H1 (cell line): ENCODE results near the gene COQ7. TPM values are rescaled to one million over a fixed set of nuclear protein-coding genes. Genes with fewer than 3 reads are reported as not detected.

Experiments
- CTCF ChIA-PET: fragments of 300-600 bp; sonication (Branson Sonifier 250); formaldehyde crosslinking; loops from one replicate; lab custom pipeline; 2021; ENCODE audit not compliant: partially characterized antibody; lab: Charles Lee
- POLR2A ChIA-PET: fragments of 300-600 bp; sonication (Branson Sonifier 250); formaldehyde crosslinking; loops from one replicate; lab custom pipeline; 2021; ENCODE audit warnings: inconsistent platforms; ENCODE audit not compliant: partially characterized antibody; lab: Charles Lee
- DNase-seq, 2 experiments: peaks; one replicate each; pipeline versions ENCODE4 v3.0.0 to v3.0.0-alpha.2; 2010 to 2022; ENCODE audit warnings: low spot score in 2 of 2, low read depth in 1 of 2, mixed read lengths in 1 of 2
- FAIRE-seq: peaks from 2 replicates; lab custom pipeline; 2011; peaks lifted over from hg19 to GRCh38; lab: Jason Lieb, UNC
- H2AFZ ChIP-seq: 2 replicates; pipeline ENCODE4 v1.8.1; 2012; ENCODE audit warnings: low read length, inconsistent platforms
- H2AK5ac ChIP-seq: 2 replicates; pipeline ENCODE4 v1.6.1; 2013; ENCODE audit warnings: low read depth, low read length
- H2BK120ac ChIP-seq: replicated peaks from 2 replicates; pipeline ENCODE3; 2013; ENCODE audit warnings: low read depth, low read length, inconsistent platforms
- H2BK12ac ChIP-seq: 2 replicates; pipeline ENCODE4 v1.6.1; 2013; ENCODE audit warnings: low read depth, low read length
- H2BK15ac ChIP-seq: 2 replicates; pipeline ENCODE4 v1.6.1; 2013; ENCODE audit warnings: low read length
- H2BK20ac ChIP-seq: 2 replicates; pipeline ENCODE4 v1.6.1; 2013; ENCODE audit warnings: low read length
- H2BK5ac ChIP-seq: 2 replicates; pipeline ENCODE4 v1.6.1; 2013; ENCODE audit warnings: low read depth, low read length
- H3K14ac ChIP-seq: 2 replicates; pipeline ENCODE4 v1.6.1; 2013; ENCODE audit warnings: inconsistent platforms; ENCODE audit not compliant: insufficient read length
- H3K18ac ChIP-seq: 2 replicates; pipeline ENCODE4 v1.6.1; 2013; ENCODE audit warnings: low read length; ENCODE audit errors: extremely low read depth
- H3K23ac ChIP-seq: 2 replicates; pipeline ENCODE4 v1.6.1; 2013; ENCODE audit warnings: inconsistent platforms; ENCODE audit not compliant: insufficient read length
- H3K23me2 ChIP-seq: 2 replicates; pipeline ENCODE4 v1.6.1; 2013; ENCODE audit warnings: low read depth, low read length
- H3K27ac ChIP-seq: 2 replicates; pipeline ENCODE4 v1.6.1; 2011; ENCODE audit warnings: low read depth, low read length, inconsistent platforms
- H3K27me3 ChIP-seq, 4 experiments: replicated peaks in 1 of 4; 1 replicate in 1 of 4; 2 replicates in 3 of 4; pipeline versions ENCODE4 v1.6.1 to v1.8.1; 2011 to 2013; ENCODE audit warnings: low read length in 3 of 4, mild to moderate bottlenecking in 3 of 4, inconsistent platforms in 2 of 4, mixed read lengths in 2 of 4, moderate library complexity in 1 of 4; ENCODE audit not compliant: control insufficient read depth in 3 of 4, insufficient read depth in 3 of 4; ENCODE audit errors: extremely low read depth in 1 of 4
- H3K36me3 ChIP-seq, 4 experiments: 2 replicates each; pipeline versions ENCODE4 v1.6.1 to v1.8.1; 2011 to 2013; ENCODE audit warnings: mild to moderate bottlenecking in 4 of 4, low read length in 3 of 4, moderate library complexity in 2 of 4, control low read depth in 1 of 4, inconsistent platforms in 1 of 4; ENCODE audit not compliant: insufficient read depth in 4 of 4, control insufficient read depth in 2 of 4
- H3K4ac ChIP-seq: replicated peaks from 2 replicates; pipeline ENCODE3; 2013; ENCODE audit warnings: low read length, low read depth, mixed read lengths, inconsistent platforms; ENCODE audit not compliant: insufficient read length
- H3K4me1 ChIP-seq, 4 experiments: replicated peaks in 1 of 4; 1 replicate in 1 of 4; 2 replicates in 3 of 4; pipeline versions ENCODE4 v1.6.1 to v1.8.1; 2011 to 2013; ENCODE audit warnings: low read length in 3 of 4, inconsistent platforms in 2 of 4, mixed read lengths in 1 of 4; ENCODE audit not compliant: insufficient read depth in 4 of 4, control insufficient read depth in 3 of 4
- H3K4me2 ChIP-seq, 2 experiments: 2 replicates each; pipeline versions ENCODE4 v1.6.1 to v1.8.1; 2011 to 2013; ENCODE audit warnings: low read depth in 2 of 2, low read length in 2 of 2, control low read depth in 1 of 2, inconsistent platforms in 1 of 2, mild to moderate bottlenecking in 1 of 2; ENCODE audit not compliant: insufficient read depth in 1 of 2
- H3K4me3 ChIP-seq, 4 experiments: fragments of 200-600, 300-600 bp in 1 of 4; sonication (generic), shearing (Covaris generic), sonication (Bioruptor Twin) in 1 of 4; 2 replicates each; pipeline versions ENCODE4 v1.5.1 to v1.8.1; 2011 to 2016; ENCODE audit warnings: low read length in 4 of 4, low read depth in 3 of 4, control low read depth in 2 of 4, inconsistent platforms in 2 of 4, mild to moderate bottlenecking in 2 of 4, mixed read lengths in 1 of 4, moderate library complexity in 1 of 4; ENCODE audit not compliant: insufficient read depth in 2 of 4; ENCODE audit errors: extremely low read depth in 1 of 4
- H3K56ac ChIP-seq: replicated peaks from 2 replicates; pipeline ENCODE3; 2013; ENCODE audit warnings: low read depth, mild to moderate bottlenecking, mixed read lengths, low read length, inconsistent platforms; ENCODE audit not compliant: insufficient read length
- H3K79me1 ChIP-seq: 2 replicates; pipeline ENCODE4 v1.6.1; 2013; ENCODE audit warnings: low read depth, low read length, control low read depth
- H3K79me2 ChIP-seq, 2 experiments: 2 replicates each; pipeline versions ENCODE4 v1.6.1 to v1.8.1; 2012 to 2013; ENCODE audit warnings: low read length in 2 of 2, mild to moderate bottlenecking in 2 of 2, inconsistent platforms in 1 of 2; ENCODE audit not compliant: insufficient read depth in 2 of 2, control insufficient read depth in 1 of 2
- H3K9ac ChIP-seq, 4 experiments: replicated peaks in 1 of 4; 1 replicate in 1 of 4; 2 replicates in 3 of 4; pipeline versions ENCODE4 v1.6.1 to v1.8.1; 2011 to 2013; ENCODE audit warnings: low read depth in 3 of 4, low read length in 3 of 4, control low read depth in 2 of 4, mild to moderate bottlenecking in 2 of 4, moderate library complexity in 2 of 4, inconsistent platforms in 1 of 4; ENCODE audit errors: extremely low read depth in 1 of 4
- H3K9me3 ChIP-seq, 2 experiments: 2 replicates each; pipeline versions ENCODE4 v1.6.1 to v1.8.1; 2012 to 2013; ENCODE audit warnings: mild to moderate bottlenecking in 2 of 2, moderate library complexity in 2 of 2, control low read depth in 1 of 2, inconsistent platforms in 1 of 2, low read depth in 1 of 2, low read length in 1 of 2, mixed read lengths in 1 of 2; ENCODE audit not compliant: insufficient read depth in 2 of 2
- H4K20me1 ChIP-seq, 2 experiments: replicated peaks in 1 of 2; 2 replicates each; pipeline versions ENCODE3 to v1.8.1; 2011 to 2013; ENCODE audit warnings: inconsistent platforms in 2 of 2, low read length in 2 of 2, mild to moderate bottlenecking in 1 of 2; ENCODE audit not compliant: insufficient read depth in 2 of 2, control insufficient read depth in 1 of 2
- H4K5ac ChIP-seq: 2 replicates; pipeline ENCODE4 v1.6.1; 2013; ENCODE audit warnings: low read length, low read depth, mixed read lengths, inconsistent platforms; ENCODE audit not compliant: insufficient read length
- H4K8ac ChIP-seq: 2 replicates; pipeline ENCODE4 v1.8.0; 2013; ENCODE audit warnings: mild to moderate bottlenecking, moderate library complexity, low read length, inconsistent platforms; ENCODE audit not compliant: insufficient read depth; ENCODE audit errors: extremely low read depth
- H4K91ac ChIP-seq: replicated peaks from 2 replicates; pipeline ENCODE3; 2013; ENCODE audit warnings: low read length, mixed read lengths, inconsistent platforms; ENCODE audit not compliant: insufficient read length
- BRCA1 ChIP-seq: IDR thresholded peaks from 2 replicates; pipeline ENCODE4 v1.6.1; 2012; ENCODE audit warnings: low read depth, low read length, improper control_type of control experiment
- CBX8 ChIP-seq: fragments of 300-800, 300-1000 bp; sonication (generic); IDR thresholded peaks from 2 replicates; pipeline ENCODE4 v1.7.1; 2016; ENCODE audit warnings: low read depth, low read length, borderline replicate concordance
- CHD1 ChIP-seq: IDR thresholded peaks from 2 replicates; pipeline ENCODE4 v1.6.1; 2012; ENCODE audit warnings: low read depth, low read length, improper control_type of control experiment
- CTCF ChIP-seq, 3 experiments: IDR thresholded peaks; 1 replicate in 2 of 3; 2 replicates in 1 of 3; pipeline versions ENCODE4 v1.5.1 to v1.6.1; 2011; ENCODE audit warnings: low read length in 3 of 3, mild to moderate bottlenecking in 3 of 3, inconsistent platforms in 2 of 3, low read depth in 1 of 3, moderate library complexity in 1 of 3; ENCODE audit not compliant: insufficient read depth in 1 of 3; ENCODE audit errors: control extremely low read depth in 1 of 3
- EZH2 ChIP-seq: fragments of 200-600 bp; sonication (generic); IDR thresholded peaks from 2 replicates; pipeline ENCODE4 v1.7.1; 2012; ENCODE audit warnings: low read depth, mild to moderate bottlenecking, moderate library complexity, low read length, inconsistent platforms; ENCODE audit not compliant: severe bottlenecking
- KDM5A ChIP-seq: fragments of 200-600 bp; IDR thresholded peaks from 2 replicates; pipeline ENCODE4 v1.7.1; 2012; ENCODE audit warnings: mild to moderate bottlenecking, low read length, inconsistent platforms, mixed read lengths
- NANOG ChIP-seq: IDR thresholded peaks from 2 replicates; pipeline ENCODE4 v1.6.1; 2011; ENCODE audit warnings: low read length, low read depth, mild to moderate bottlenecking, inconsistent platforms; ENCODE audit not compliant: insufficient read depth, poor library complexity, severe bottlenecking
- POLR2AphosphoS5 ChIP-seq: IDR thresholded peaks from 2 replicates; pipeline ENCODE4 v1.6.1; 2011; ENCODE audit warnings: low read depth, low read length
- SIX5 ChIP-seq: IDR thresholded peaks from 2 replicates; pipeline ENCODE4 v1.6.1; 2011; ENCODE audit warnings: mild to moderate bottlenecking, low read depth, low read length
- SP1 ChIP-seq: IDR thresholded peaks from 2 replicates; pipeline ENCODE4 v1.6.1; 2011; ENCODE audit warnings: low read depth, low read length
- SP2 ChIP-seq: IDR thresholded peaks from 2 replicates; pipeline ENCODE4 v1.6.1; 2012; ENCODE audit warnings: mild to moderate bottlenecking, low read length, inconsistent platforms
- YY1 ChIP-seq: IDR thresholded peaks from 2 replicates; pipeline ENCODE4 v1.6.1; 2011; ENCODE audit warnings: low read depth, mild to moderate bottlenecking, low read length
- WGBS, 2 experiments: shearing (Covaris generic) in 1 of 2; methylation state at CpG; one replicate each; pipeline versions ENCODE4 v1.1.6 to v1.1.7; 2013 to 2015; ENCODE audit warnings: low lambda C conversion rate in 2 of 2, mixed read lengths in 2 of 2, inconsistent platforms in 1 of 2, low coverage in 1 of 2, missing lambda C conversion rate in 1 of 2; ENCODE audit not compliant: insufficient replicate concordance in 2 of 2, insufficient coverage in 1 of 2, insufficient read length in 1 of 2; ENCODE audit errors: extremely low coverage in 1 of 2, missing lambda C conversion rate in 1 of 2; 5-methylcytosine and 5-hydroxymethylcytosine counted together
- polyA plus RNA-seq, 7 experiments: library from polyadenylated mRNA; depleted of rRNA in 3 of 7; stranded (reverse) in 5 of 7; unstranded in 2 of 7; fragments of >200 nt in 5 of 7; fragments of 200-250 nt in 2 of 7; gene quantifications; 1 replicate in 5 of 7; 2 replicates in 1 of 7; 4 replicates in 1 of 7; pipeline versions ENCODE4 v1.2.1 to v1.2.3, GENCODE V29; 2011 to 2013; ENCODE audit warnings: missing spikeins in 2 of 7, mixed read lengths in 2 of 7
- total RNA-seq: library from RNA; stranded (reverse); fragmentation: NEBNext Ultra II Directional; extraction: Animal tissue kit (Norgen Biotek cat#: 25700); gene quantifications from 2 replicates; pipeline ENCODE4 v1.2.1, GENCODE V29; 2021

The COQ7 gene
- total and polyA plus RNA-seq, 2 of the 8 experiments (the other 6 are each of a cell fraction or from before 2014, with no cell fraction given) = 7.1 to 15.2 TPM

- no peak overlapping the region for H4K8ac ChIP-seq
- no peaks in the 10 kb centered on the region for H3K79me1 ChIP-seq
- no peaks in the 10 kb centered on the region for H3K9me3 ChIP-seq
- H3K79me2 ChIP-seq = peaks cover 0 to 3% of the 10 kb centered on the region in 2 experiments; a peak in 2 of 4 replicates
- no peak overlapping the region for H2BK20ac ChIP-seq
- no peaks in the 10 kb centered on the region for H3K27me3 ChIP-seq
- no peak overlapping the region for H3K56ac ChIP-seq
- FAIRE-seq (no peak), DNase-seq (no peak)
- H3K4ac ChIP-seq = no peak overlapping the region
- H3K4me2 ChIP-seq = no peak overlapping the region
- H3K4me1 ChIP-seq = no peaks in the 10 kb centered on the region
- no peak overlapping the region for H3K14ac ChIP-seq
- no peak overlapping the region for H3K4me3 ChIP-seq
- CTCF ChIA-PET = interaction anchor here (0.9 to 2.3 kb wide), 5 partner anchors 8 to 92 kb away, joined by 3 to 9 read pairs (median 6); partner anchors contain the start of gene TMC7
- H2BK12ac ChIP-seq = no peak overlapping the region
- H2AK5ac ChIP-seq = no peak overlapping the region
- no peaks in the 10 kb centered on the region for H4K20me1 ChIP-seq
- H2BK120ac ChIP-seq = no peak overlapping the region
- no peak overlapping the region for H2BK5ac ChIP-seq
- POLR2A ChIA-PET = interaction anchor here (0.9 kb wide), 1 partner anchor 22 kb away, joined by 4 read pairs; no protein-coding TSS in a partner anchor
- no peak overlapping the region for H3K9ac ChIP-seq
- no peak overlapping the region for H4K91ac ChIP-seq
- WGBS, 2 experiments = 91% methylated on average over 3 of the region's 3 CpGs; no CpG with 5 or more reads in 1 of the 2 experiments
- no peak overlapping the region for H2BK15ac ChIP-seq
- no peak overlapping the region for H4K5ac ChIP-seq
- no peaks in the 10 kb centered on the region for H3K23me2 ChIP-seq
- no peak overlapping the region for H2AFZ ChIP-seq
- H3K18ac ChIP-seq = no peak overlapping the region
- no peak overlapping the region for H3K23ac ChIP-seq
- no peak overlapping the region for H3K27ac ChIP-seq
- H3K36me3 ChIP-seq = peaks cover 0 to 13% (median 2%) of the 10 kb centered on the region in 4 experiments; a peak in 4 of 8 replicates
- no peak for TF ChIP-seq YY1
- TF ChIP-seq SP1 = no peak
- no peak for TF ChIP-seq EZH2
- TF ChIP-seq BRCA1 = no peak
- TF ChIP-seq SIX5 = no peak
- no peak for TF ChIP-seq POLR2AphosphoS5
- no peak for TF ChIP-seq KDM5A
- no peak for TF ChIP-seq CBX8
- no peak for TF ChIP-seq CHD1
- no peak for TF ChIP-seq NANOG
- no peak for TF ChIP-seq CTCF (IDR thresholded peaks at IDR 0.05; ENCODE audit: control extremely low read depth in 1 of 3, insufficient read depth in 1 of 3, low read depth in 1 of 3, low read length in 3 of 3)
- TF ChIP-seq SP2 = no peak
Measured at GRCh38 chr16:19073344-19073743, 5.9 kb downstream of the COQ7 start.
